Measurements from ENCODE around the gene NPFFR1.

DNA sequence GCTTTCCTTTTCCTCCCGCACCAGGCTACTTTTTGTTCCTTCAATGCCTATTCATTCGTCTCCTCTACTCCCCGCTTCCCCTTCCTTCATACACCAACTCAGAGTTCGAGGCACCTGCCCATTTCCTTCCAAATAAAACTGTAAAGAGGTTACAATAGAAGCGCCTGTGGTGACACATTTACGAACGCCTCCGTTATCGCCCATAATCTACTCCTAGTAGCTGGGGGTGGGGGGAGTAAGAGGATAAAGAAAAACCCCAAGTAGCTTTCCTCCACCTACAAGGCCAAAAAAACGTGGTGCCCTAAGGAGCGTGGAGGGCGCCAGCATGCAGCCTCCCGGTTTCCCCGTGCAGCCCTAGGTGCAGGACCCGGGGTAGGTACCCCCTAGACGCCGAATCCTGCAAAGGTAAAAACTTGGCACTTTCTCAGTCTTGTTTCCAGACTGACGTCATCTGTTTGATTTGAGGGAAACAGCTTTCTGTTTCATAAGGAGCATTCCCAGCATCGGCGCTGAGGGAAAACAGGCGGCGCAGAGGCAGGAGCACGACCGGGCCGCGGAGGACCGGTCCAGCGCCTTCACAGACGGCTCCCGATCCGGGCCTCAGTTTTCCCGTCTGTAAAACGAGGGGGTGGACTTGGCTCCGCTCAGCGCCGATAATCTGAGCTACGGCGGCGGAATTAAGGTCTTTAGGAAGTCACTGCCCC is 51.5 kb downstream of the NPFFR1 start:
- no peak for TF ChIP-seq SALL2 (tag by site-specific recombination; IDR thresholded peaks at IDR 0.05; ENCODE audit: borderline replicate concordance)
- TF ChIP-seq, protein P1, sequence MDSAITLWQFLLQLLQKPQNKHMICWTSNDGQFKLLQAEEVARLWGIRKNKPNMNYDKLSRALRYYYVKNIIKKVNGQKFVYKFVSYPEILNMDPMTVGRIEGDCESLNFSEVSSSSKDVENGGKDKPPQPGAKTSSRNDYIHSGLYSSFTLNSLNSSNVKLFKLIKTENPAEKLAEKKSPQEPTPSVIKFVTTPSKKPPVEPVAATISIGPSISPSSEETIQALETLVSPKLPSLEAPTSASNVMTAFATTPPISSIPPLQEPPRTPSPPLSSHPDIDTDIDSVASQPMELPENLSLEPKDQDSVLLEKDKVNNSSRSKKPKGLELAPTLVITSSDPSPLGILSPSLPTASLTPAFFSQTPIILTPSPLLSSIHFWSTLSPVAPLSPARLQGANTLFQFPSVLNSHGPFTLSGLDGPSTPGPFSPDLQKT (IDR thresholded peaks at IDR 0.05; ENCODE audit: borderline replicate concordance, low read depth, low read length): no peak

Measured in HEK293 (cell line).